ENCODE measurements around the gene FRS2. TPM values are rescaled to one million over a fixed set of nuclear protein-coding genes. Genes with fewer than 3 reads are reported as not detected.

Gene FRS2
- total RNA-seq, 8 experiments from 2014 or later = 20.9 to 49.0 (median 32.6) TPM

DNA sequence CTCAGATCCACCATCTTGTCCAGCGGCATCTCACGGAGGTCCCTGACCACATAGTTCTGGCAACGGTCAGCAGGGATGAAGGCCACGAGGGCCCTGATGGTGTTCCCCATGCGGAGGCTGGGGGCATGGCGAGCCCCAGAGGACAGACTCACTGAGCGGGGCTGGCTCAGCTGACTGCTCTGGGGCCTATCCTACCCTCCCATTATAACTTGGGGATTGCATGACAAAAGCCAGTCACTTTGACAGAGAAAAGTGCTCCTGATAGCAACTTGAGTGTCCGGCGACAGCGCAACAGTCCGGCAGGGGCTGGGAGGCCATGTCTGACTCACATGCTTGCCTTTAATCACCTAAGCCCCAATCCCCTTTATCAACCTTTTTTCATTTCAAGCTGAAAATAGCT is 140.5 kb downstream of the FRS2 start, which contains the start of gene LRRC10:
TSS of gene LRRC10 (minus strand) at position 179 of the 400 bp plus-strand sequence. CDS start at position 110, 69 bp downstream.
- Histone ChIP-seq H3K27ac (no peak within 1 kb of the TSS), H3K4me3 (no peak within 1 kb of the TSS), H3K4me1 (replicated peaks in 1 of 2) (no peaks in the 10 kb centered on the region)
- no peak for ATAC-seq (replicated peaks in 6 of 8)
- in situ Hi-C loops (cut with MboI; ENCODE audit: low pct_unique_long_range_greater_than_20kb in 2 of 9, low sequenced_read_pairs in 9 of 9, unreplicated experiment in 9 of 9) = no loop called here
- WGBS, 10 experiments = 74 to 100% (median 91%) methylated on average over 1 to 7 of the region's 11 CpGs; no CpG with 5 or more reads in 4 of the 10 experiments

DNA sequence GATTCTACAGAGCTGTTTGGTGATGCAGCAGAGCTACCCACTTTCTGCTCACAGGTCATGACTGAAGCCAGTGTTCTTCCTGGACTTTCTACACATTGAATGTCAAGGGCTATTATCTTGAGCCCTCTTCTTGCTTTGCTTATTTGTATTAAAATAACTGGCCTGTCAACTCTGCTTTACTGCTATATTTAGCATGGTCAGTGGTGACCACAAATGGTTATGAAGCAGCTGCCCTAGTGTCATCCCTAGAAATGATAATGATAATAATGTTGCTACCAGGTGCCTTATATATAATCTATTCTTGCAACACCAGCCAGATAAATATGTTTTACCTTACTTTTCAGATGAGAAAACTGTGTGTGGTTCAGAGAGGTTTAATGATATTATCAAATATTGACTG is 143.2 kb downstream of the FRS2 start:
- H3K4me1 ChIP-seq (replicated peaks in 1 of 2) = no peaks in the 10 kb centered on the region
- H3K4me3 ChIP-seq = no peak overlapping the region
- in situ Hi-C loops (cut with MboI; ENCODE audit: low pct_unique_long_range_greater_than_20kb in 2 of 9, low sequenced_read_pairs in 9 of 9, unreplicated experiment in 9 of 9) = no loop called here
- no peak for ATAC-seq (replicated peaks in 6 of 8)
- no peak overlapping the region for H3K27ac ChIP-seq

DNA sequence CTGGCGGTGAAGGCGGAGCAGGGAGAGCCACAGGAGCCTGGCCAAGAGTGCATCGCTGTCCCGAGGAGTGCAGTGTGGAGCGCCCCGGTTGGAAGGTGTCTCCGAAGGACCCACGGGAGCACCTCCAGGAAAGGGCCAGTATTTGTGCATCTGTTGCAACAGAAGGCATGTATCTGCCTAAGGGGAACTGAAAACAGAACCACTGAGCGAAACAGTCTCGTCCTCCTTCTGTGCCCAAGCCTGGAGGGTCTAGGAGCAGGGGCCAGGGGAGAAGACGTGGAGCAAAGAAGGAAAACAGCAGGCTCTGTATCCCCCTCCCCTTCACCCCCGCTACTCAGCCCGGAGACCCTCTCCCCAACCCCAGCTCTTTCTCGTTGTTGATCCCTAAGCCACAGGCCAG is 145.8 kb downstream of the FRS2 start:
- no peak overlapping the region for H3K27ac ChIP-seq
- in situ Hi-C loops (cut with MboI; ENCODE audit: low pct_unique_long_range_greater_than_20kb in 2 of 9, low sequenced_read_pairs in 9 of 9, unreplicated experiment in 9 of 9) = no loop called here
- ATAC-seq (replicated peaks in 6 of 8) = no peak
- no peaks in the 10 kb centered on the region for H3K4me1 ChIP-seq (replicated peaks in 1 of 2)
- no peak overlapping the region for H3K4me3 ChIP-seq
- 10 to 100% (median 82%) methylated on average over 1 to 10 of the region's 14 CpGs; no CpG with 5 or more reads in 2 of the 10 experiments for WGBS, 10 experiments

- H3K4me3 ChIP-seq = no peak overlapping the region
- no peak overlapping the region for H3K27ac ChIP-seq
- no peak for ATAC-seq (replicated peaks in 6 of 8)
- no peaks in the 10 kb centered on the region for H3K4me1 ChIP-seq (replicated peaks in 1 of 2)
- in situ Hi-C loops (cut with MboI; ENCODE audit: low pct_unique_long_range_greater_than_20kb in 2 of 9, low sequenced_read_pairs in 9 of 9, unreplicated experiment in 9 of 9) = no loop called here
- WGBS, 10 experiments = 0 to 96% (median 60%) methylated on average over 1 to 6 of the region's 6 CpGs; no CpG with 5 or more reads in 1 of the 10 experiments
Observed at GRCh38 chr12:69619050-69619449, 148.9 kb downstream of the FRS2 start.

DNA sequence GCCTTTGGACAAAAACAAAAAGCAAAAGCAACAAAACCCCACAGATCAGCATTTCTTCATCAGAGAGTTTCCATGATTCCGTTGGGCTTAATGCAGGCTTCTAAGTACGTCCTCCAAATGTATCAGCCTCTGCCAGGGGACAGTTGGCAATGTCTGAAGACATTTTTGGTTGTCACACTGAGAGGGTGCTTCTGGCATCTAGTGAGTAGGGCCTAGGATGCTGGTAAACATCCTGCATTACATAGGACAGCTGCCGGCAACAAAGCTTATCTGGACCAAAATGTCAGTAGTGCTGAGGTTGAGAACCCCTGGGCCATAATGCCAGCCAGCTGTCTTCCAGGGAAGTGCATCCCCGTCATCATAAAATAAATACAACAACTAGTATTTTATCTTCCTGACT is 149.9 kb downstream of the FRS2 start:
- Histone ChIP-seq H3K4me1 (replicated peaks in 1 of 2) (no peaks in the 10 kb centered on the region), H3K27ac (no peak overlapping the region), H3K4me3 (no peak overlapping the region)
- no peak for ATAC-seq (replicated peaks in 6 of 8)
- WGBS, 10 experiments = 25 to 89% (median 61%) methylated on average over 1 to 4 of the region's 4 CpGs; no CpG with 5 or more reads in 2 of the 10 experiments
- in situ Hi-C loops (cut with MboI; ENCODE audit: low pct_unique_long_range_greater_than_20kb in 2 of 9, low sequenced_read_pairs in 9 of 9, unreplicated experiment in 9 of 9) = no loop called here

- WGBS, 10 experiments = 36 to 100% (median 83%) methylated on average over 2 of the region's 2 CpGs; no CpG with 5 or more reads in 6 of the 10 experiments
- no peak for ATAC-seq (replicated peaks in 6 of 8)
- H3K4me3 ChIP-seq = no peak overlapping the region
- no peaks in the 10 kb centered on the region for H3K4me1 ChIP-seq (replicated peaks in 1 of 2)
- no peak overlapping the region for H3K27ac ChIP-seq
- in situ Hi-C loops (cut with MboI; ENCODE audit: low pct_unique_long_range_greater_than_20kb in 2 of 9, low sequenced_read_pairs in 9 of 9, unreplicated experiment in 9 of 9) = no loop called here
Observed at GRCh38 chr12:69620921-69621320, 150.7 kb downstream of the FRS2 start.

GRCh38 chr12:69621551-69621950 is 151.4 kb downstream of the FRS2 start:
- Histone ChIP-seq H3K4me3 (no peak overlapping the region), H3K27ac (no peak overlapping the region), H3K4me1 (replicated peaks in 1 of 2) (no peaks in the 10 kb centered on the region)
- ATAC-seq (replicated peaks in 6 of 8) = no peak
- WGBS, 10 experiments = 8 to 86% (median 67%) methylated on average over 1 to 2 of the region's 2 CpGs; no CpG with 5 or more reads in 4 of the 10 experiments
- in situ Hi-C loops (cut with MboI; ENCODE audit: low pct_unique_long_range_greater_than_20kb in 2 of 9, low sequenced_read_pairs in 9 of 9, unreplicated experiment in 9 of 9) = no loop called here

- ATAC-seq (replicated peaks in 6 of 8) = no peak
- WGBS, 10 experiments = 67 to 100% (median 92%) methylated on average over 1 to 11 of the region's 13 CpGs; no CpG with 5 or more reads in 3 of the 10 experiments
- Histone ChIP-seq H3K4me1 (replicated peaks in 1 of 2) (no peaks in the 10 kb centered on the region), H3K4me3 (no peak overlapping the region), H3K27ac (no peak overlapping the region)
- in situ Hi-C loops (cut with MboI; ENCODE audit: low pct_unique_long_range_greater_than_20kb in 2 of 9, low sequenced_read_pairs in 9 of 9, unreplicated experiment in 9 of 9) = no loop called here
Observed at GRCh38 chr12:69623970-69624369, 153.8 kb downstream of the FRS2 start.

- H3K4me3 ChIP-seq = no peak overlapping the region
- H3K4me1 ChIP-seq (replicated peaks in 1 of 2) = no peaks in the 10 kb centered on the region
- 0 to 83% (median 60%) methylated on average over 1 to 5 of the region's 8 CpGs; no CpG with 5 or more reads in 3 of the 10 experiments for WGBS, 10 experiments
- ATAC-seq (replicated peaks in 6 of 8) = no peak
- H3K27ac ChIP-seq = no peak overlapping the region
- in situ Hi-C loops (cut with MboI; ENCODE audit: low pct_unique_long_range_greater_than_20kb in 2 of 9, low sequenced_read_pairs in 9 of 9, unreplicated experiment in 9 of 9) = no loop called here
Observed at GRCh38 chr12:69627501-69627900, 157.3 kb downstream of the FRS2 start.

Other genes starting within 250 kb of the FRS2 start
- gene CPSF6, start 230.8 kb upstream of the FRS2 start, total RNA-seq = 10 to 100 TPM; 31.1 to 95.1 (median 63.8) TPM
- under 1 TPM in 4 of 8 experiments, not detected in 4; 0.11 to 0.31 (median 0.18) TPM for gene LYZ, start 122.0 kb upstream of the FRS2 start, total RNA-seq
- gene YEATS4, start 110.6 kb upstream of the FRS2 start, total RNA-seq = 10 to 100 TPM; 16.1 to 33.4 (median 28.5) TPM
- gene CCT2, start 115.1 kb downstream of the FRS2 start, total RNA-seq = 100 to 1,000 TPM; 179 to 338 (median 260) TPM
- under 1 TPM in 5 of 8 experiments, not detected in 3; 0.05 to 0.33 (median 0.11) TPM for gene LRRC10, start 140.5 kb downstream of the FRS2 start, total RNA-seq
- gene BEST3, start 228.9 kb downstream of the FRS2 start, total RNA-seq = 1 to 10 TPM in 1 of 8 experiments, under 1 TPM in 5, not detected in 2; 0.07 to 1.7 (median 0.35) TPM